Lung (tissue), 12 donors: ENCODE results near the gene C15orf39. TPM values are rescaled to one million over a fixed set of nuclear protein-coding genes. Genes with fewer than 3 reads are reported as not detected.

Experiments used
- ATAC-seq: fragments of 200-7000 bp; cut with Tn5 transposase; one replicate; pipeline ENCODE4 v1.9.1; 2020; ENCODE audit warnings: moderate number of reproducible peaks; ENCODE audit not compliant: insufficient read depth, low FRiP score
- DNase-seq, 3 donors: peaks; one replicate each; pipeline ENCODE4 v3.0.0-alpha.2; 2013 to 2017
- H3K27ac ChIP-seq, 2 donors: one replicate each; pipeline ENCODE4 v1.5.1; 2013; ENCODE audit warnings: mild to moderate bottlenecking in 2 of 2, moderate library complexity in 2 of 2, control low read depth in 1 of 2, inconsistent platforms in 1 of 2, low read depth in 1 of 2, low read length in 1 of 2
- H3K27me3 ChIP-seq, 3 donors: one replicate each; pipeline ENCODE4 v1.5.1; 2013; ENCODE audit warnings: low read length in 2 of 3; ENCODE audit not compliant: control insufficient read depth in 3 of 3, insufficient read depth in 3 of 3
- H3K36me3 ChIP-seq, 4 donors: one replicate each; pipeline ENCODE4 v1.5.1; 2013; ENCODE audit warnings: low read length in 4 of 4, mild to moderate bottlenecking in 1 of 4, moderate library complexity in 1 of 4; ENCODE audit not compliant: control insufficient read depth in 4 of 4, insufficient read depth in 4 of 4
- H3K4me1 ChIP-seq, 5 donors: one replicate each; pipeline ENCODE4 v1.5.1; 2013; ENCODE audit warnings: low read length in 5 of 5, mild to moderate bottlenecking in 2 of 5, moderate library complexity in 1 of 5; ENCODE audit not compliant: control insufficient read depth in 5 of 5, insufficient read depth in 5 of 5
- H3K4me3 ChIP-seq: one replicate; pipeline ENCODE4 v1.5.1; 2013; ENCODE audit warnings: mild to moderate bottlenecking, control low read depth, moderate library complexity
- H3K9ac ChIP-seq, 2 donors: one replicate each; pipeline ENCODE4 v1.5.1; 2013; ENCODE audit warnings: low read length in 2 of 2, control low read depth in 1 of 2; ENCODE audit not compliant: insufficient read depth in 1 of 2
- H3K9me3 ChIP-seq, 4 donors: one replicate each; pipeline ENCODE4 v1.5.1; 2013; ENCODE audit warnings: low read length in 3 of 4, mild to moderate bottlenecking in 1 of 4, moderate library complexity in 1 of 4; ENCODE audit not compliant: control insufficient read depth in 4 of 4, insufficient read depth in 3 of 4
- CTCF ChIP-seq: IDR thresholded peaks from 2 replicates; pipeline ENCODE4 v1.5.1; 2012; ENCODE audit warnings: mild to moderate bottlenecking; ENCODE audit errors: control extremely low read depth, extremely low read depth
- WGBS, 2 donors: extraction: QIAGEN DNeasy Blood & Tissue Kit; methylation state at CpG; one replicate each; pipeline ENCODE4 v1.1.7; 2013; 5-methylcytosine and 5-hydroxymethylcytosine counted together
- polyA plus RNA-seq, 2 donors: library from polyadenylated mRNA; stranded (reverse); fragments of 200-250 nt; gene quantifications; one replicate each; pipeline ENCODE4 v1.2.1, GENCODE V29; 2013
- total RNA-seq, 2 donors: library from RNA; depleted of rRNA in 1 of 2; stranded (reverse); fragments of >200 nt in 1 of 2; gene quantifications; one replicate each; pipeline ENCODE4 v1.2.1, GENCODE V29; 2014 to 2021
- donor health status: control.
- donor health status: control.
- donor health status: Bipolar disorder and iron deficiency.
- donor health status: healthy.
- donor health status: DM: yes; HTN: yes; CAD: no.

Gene C15orf39
- total and polyA plus RNA-seq, 4 donors: 13.1 to 57.7 (median 25.6) TPM

GRCh38 chr15:75181780-75182179, 19.9 kb upstream of the C15orf39 start:
- H3K27me3 ChIP-seq: no peaks in the 10 kb centered on the region
- TF ChIP-seq CTCF: no peak
- 72 to 84% methylated on average over 5 of the region's 5 CpGs for WGBS, 2 donors
- H3K27ac ChIP-seq: no peak overlapping the region
- H3K36me3 ChIP-seq: no peaks in the 10 kb centered on the region
- DNase-seq (no peak), ATAC-seq (no peak)
- peaks cover 2 to 37% (median 19%) of the 10 kb centered on the region in 5 donors for H3K4me1 ChIP-seq
- H3K4me3 ChIP-seq: no peak overlapping the region
- H3K9ac ChIP-seq: no peak overlapping the region
- H3K9me3 ChIP-seq: no peaks in the 10 kb centered on the region

GRCh38 chr15:75182187-75183131, 19.2 kb upstream of the C15orf39 start:
- H3K9ac ChIP-seq: no peak overlapping the region
- H3K4me3 ChIP-seq: no peak overlapping the region
- H3K4me1 ChIP-seq: peaks cover 2 to 36% (median 18%) of the 10 kb centered on the region in 5 donors
- WGBS, 2 donors: 61 to 65% methylated on average over 12 of the region's 12 CpGs
- DNase-seq: peak in 1 of 3 donors; percentile 24
- H3K27ac ChIP-seq: no peak overlapping the region
- no peaks in the 10 kb centered on the region for H3K36me3 ChIP-seq
- TF ChIP-seq CTCF: no peak
- no peaks in the 10 kb centered on the region for H3K27me3 ChIP-seq
- H3K9me3 ChIP-seq: no peaks in the 10 kb centered on the region
- no peak for ATAC-seq

- H3K4me1 ChIP-seq: peaks cover 2 to 11% (median 7%) of the 10 kb centered on the region in 5 donors
- H3K9me3 ChIP-seq: no peaks in the 10 kb centered on the region
- no peaks in the 10 kb centered on the region for H3K36me3 ChIP-seq
- no peak overlapping the region for H3K27ac ChIP-seq
- 58 to 70% methylated on average over 3 to 5 of the region's 5 CpGs for WGBS, 2 donors
- H3K27me3 ChIP-seq: no peaks in the 10 kb centered on the region
- DNase-seq (no peak), ATAC-seq (no peak)
- TF ChIP-seq CTCF: no peak
- no peak overlapping the region for H3K4me3 ChIP-seq
- no peak overlapping the region for H3K9ac ChIP-seq
Measured at GRCh38 chr15:75185271-75186029, 16.2 kb upstream of the C15orf39 start.
